Panc1 (cell line): ENCODE measurements around the gene TRAPPC10.

Experiments used
- CTCF ChIP-seq: fragments of 450-650 bp; IDR thresholded peaks from 2 replicates; pipeline ENCODE4 v1.5.1; 2017; ENCODE audit warnings: mild to moderate bottlenecking
- POLR2AphosphoS5 ChIP-seq: IDR thresholded peaks from 2 replicates; pipeline ENCODE4 v1.6.1; 2012; ENCODE audit warnings: mild to moderate bottlenecking, low read depth, low read length, moderate library complexity

GRCh38 chr21:43997766-43998742 is 14.1 kb upstream of the TRAPPC10 start:
- TF ChIP-seq CTCF, result no peak
- no peak for TF ChIP-seq POLR2AphosphoS5
